ENCODE results near the gene SLC48A1.

SLC48A1 gene

GRCh38 chr12:47778881-47779280, 5.8 kb downstream of the SLC48A1 start:
- DNase-seq: no peak

- no peak for DNase-seq
These were observed 6.4 kb downstream of the SLC48A1 start for GRCh38 chr12:47779301-47779942.

GRCh38 chr12:47779943-47780504, 7.0 kb downstream of the SLC48A1 start:
- no peak for DNase-seq

GRCh38 chr12:47781479-47782371, 8.7 kb downstream of the SLC48A1 start:
- DNase-seq: no peak

GRCh38 chr12:47782372-47782770, 9.3 kb downstream of the SLC48A1 start:
- DNase-seq: no peak

GRCh38 chr12:47783024-47783755, 10.2 kb downstream of the SLC48A1 start:
- no peak for DNase-seq

- DNase-seq: no peak
These were observed 11.1 kb downstream of the SLC48A1 start for GRCh38 chr12:47783821-47784819.

GRCh38 chr12:47785036-47785886, 12.2 kb downstream of the SLC48A1 start:
- DNase-seq: no peak

GRCh38 chr12:47785887-47786661, 13.0 kb downstream of the SLC48A1 start:
- no peak for DNase-seq

- no peak for DNase-seq
These were observed 13.7 kb downstream of the SLC48A1 start for GRCh38 chr12:47786662-47787280.

GRCh38 chr12:47787596-47788319, 14.7 kb downstream of the SLC48A1 start:
- DNase-seq: no peak

- no peak for DNase-seq
These were observed 16.1 kb downstream of the SLC48A1 start for GRCh38 chr12:47789141-47789540.

- no peak for DNase-seq
These were observed 16.9 kb downstream of the SLC48A1 start for GRCh38 chr12:47789712-47790489.

GRCh38 chr12:47790676-47791350, 17.8 kb downstream of the SLC48A1 start:
- DNase-seq: no peak

GRCh38 chr12:47791351-47791746, 18.3 kb downstream of the SLC48A1 start:
- no peak for DNase-seq

GRCh38 chr12:47791874-47792273, 18.8 kb downstream of the SLC48A1 start:
- no peak for DNase-seq

GRCh38 chr12:47793015-47793681, 20.1 kb downstream of the SLC48A1 start:
- DNase-seq: no peak

All from SIG-M5 (cell line).